CD8-positive, alpha-beta memory T cell (primary cell): Measurements from ENCODE around the gene AKAP6. TPM values are rescaled to one million over a fixed set of nuclear protein-coding genes. Genes with fewer than 3 reads are reported as not detected.
"Not testable (repeated sequence)": the region's sequence is repeated elsewhere in the genome, so short reads cannot be mapped to it uniquely, and the experiment has no call there.

Experiments used
- CTCF ChIA-PET: fragments of 350-600 bp; sonication (Branson Sonifier 250); formaldehyde crosslinking; loops from one replicate; lab custom pipeline; 2021; ENCODE audit warnings: antibody characterized with exemption; lab: Charles Lee
- POLR2A ChIA-PET: fragments of 350-600 bp; sonication (Branson Sonifier 250); formaldehyde crosslinking; loops from one replicate; lab custom pipeline; 2021; ENCODE audit warnings: antibody characterized with exemption; lab: Charles Lee
- DNase-seq, 5 donors: peaks; one replicate each; pipeline versions ENCODE4 v3.0.0 to v3.0.0-alpha.2; 2020 to 2022; ENCODE audit warnings: mixed read lengths in 1 of 5
- H3K27ac ChIP-seq: one replicate; pipeline ENCODE4 v1.7.0; 2013; ENCODE audit warnings: low read depth, mild to moderate bottlenecking, low read length, moderate library complexity
- H3K27me3 ChIP-seq: 2 replicates; pipeline ENCODE4 v1.7.0; 2013; ENCODE audit warnings: low read length, mild to moderate bottlenecking; ENCODE audit not compliant: insufficient read depth, poor library complexity, severe bottlenecking
- H3K36me3 ChIP-seq: 2 replicates; pipeline ENCODE4 v1.7.0; 2013; ENCODE audit warnings: mild to moderate bottlenecking, low read length, moderate library complexity; ENCODE audit not compliant: insufficient read depth
- H3K4me1 ChIP-seq: 2 replicates; pipeline ENCODE4 v1.7.0; 2013; ENCODE audit warnings: mild to moderate bottlenecking, low read length, moderate library complexity; ENCODE audit not compliant: insufficient read depth
- H3K4me3 ChIP-seq: 2 replicates; pipeline ENCODE4 v1.7.0; 2013; ENCODE audit warnings: mild to moderate bottlenecking, low read length
- H3K9me3 ChIP-seq: 2 replicates; pipeline ENCODE4 v1.7.0; 2013; ENCODE audit warnings: mild to moderate bottlenecking, low read length
- H3K27ac Mint-ChIP-seq, 8 donors: one replicate each; pipeline ENCODE4 v1.8.0; 2020 to 2021; ENCODE audit warnings: mixed read lengths in 8 of 8, mild to moderate bottlenecking in 6 of 8, inconsistent platforms in 3 of 8, moderate library complexity in 3 of 8
- H3K27me3 Mint-ChIP-seq, 2 donors: one replicate each; pipeline ENCODE4 v1.8.0; 2020 to 2021; ENCODE audit warnings: mixed read lengths in 2 of 2, mild to moderate bottlenecking in 1 of 2, moderate library complexity in 1 of 2
- H3K36me3 Mint-ChIP-seq, 3 donors: one replicate each; pipeline ENCODE4 v1.8.0; 2020 to 2021; ENCODE audit warnings: mixed read lengths in 3 of 3, inconsistent platforms in 1 of 3, mild to moderate bottlenecking in 1 of 3
- H3K4me1 Mint-ChIP-seq, 3 donors: one replicate each; pipeline ENCODE4 v1.8.0; 2020 to 2021; ENCODE audit warnings: mixed read lengths in 3 of 3, inconsistent platforms in 1 of 3, mild to moderate bottlenecking in 1 of 3
- H3K4me3 Mint-ChIP-seq, 7 donors: one replicate each; pipeline ENCODE4 v1.8.0; 2020 to 2021; ENCODE audit warnings: mixed read lengths in 7 of 7, mild to moderate bottlenecking in 6 of 7, moderate library complexity in 4 of 7, inconsistent platforms in 2 of 7
- H3K9me3 Mint-ChIP-seq, 5 donors: one replicate each; pipeline ENCODE4 v1.8.0; 2020 to 2022; ENCODE audit warnings: mixed read lengths in 5 of 5, mild to moderate bottlenecking in 3 of 5, moderate library complexity in 2 of 5, inconsistent platforms in 1 of 5
- polyA plus RNA-seq: library from polyadenylated mRNA; unstranded; fragments of 300-500 nt; fragmentation: Illumina TruSeq; gene quantifications from one replicate; pipeline ENCODE4 v1.2.3, GENCODE V29; 2021
- total RNA-seq, 2 experiments: library from RNA; stranded (reverse); gene quantifications; one replicate each; pipeline ENCODE4 v1.2.3, GENCODE V29; 2021

Gene AKAP6
- total and polyA plus RNA-seq, 3 experiments from 2014 or later, result 0.49 to 1.5 (median 1.4) TPM

DNA sequence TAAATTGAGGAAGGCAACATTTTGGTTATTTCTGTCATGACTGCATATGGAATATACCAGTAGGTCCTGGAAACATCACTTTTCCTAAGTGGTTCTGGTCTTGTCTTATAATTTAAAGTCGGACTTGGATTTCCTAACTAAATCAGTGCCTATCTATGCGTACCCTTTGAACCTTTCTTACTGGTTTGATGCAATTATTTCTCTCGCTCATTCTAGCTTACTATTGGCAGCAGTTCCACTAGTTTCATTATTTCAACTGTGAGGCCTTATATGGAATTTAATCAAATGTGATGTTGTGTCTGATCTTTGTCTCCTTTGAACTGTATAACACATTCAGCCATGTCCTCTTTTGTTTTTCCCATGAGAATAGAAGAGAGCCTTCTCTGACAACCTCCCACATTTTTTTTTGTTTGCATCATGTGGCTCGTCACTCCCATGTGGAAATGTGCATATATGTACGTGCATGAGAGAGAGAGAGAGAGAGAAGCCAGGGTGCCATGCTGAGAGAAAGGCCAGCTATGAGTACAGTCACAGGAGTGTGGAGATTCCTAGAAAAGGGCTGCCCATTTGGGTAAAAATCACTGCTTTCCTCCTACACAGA is 48.0 kb downstream of the AKAP6 start:
- Mint-ChIP-seq H3K27me3 (peaks cover 6% of the 10 kb centered on the region in 2 donors), H3K4me1 (no peaks in the 10 kb centered on the region), H3K4me3 (no peak overlapping the region), H3K27ac (no peak overlapping the region), H3K36me3 (no peaks in the 10 kb centered on the region), H3K9me3 (peaks cover 0 to 2% (median 0%) of the 10 kb centered on the region in 5 donors)
- Histone ChIP-seq H3K36me3 (no peaks in the 10 kb centered on the region), H3K27ac (no peak overlapping the region), H3K9me3 (no peaks in the 10 kb centered on the region), H3K27me3 (no peaks in the 10 kb centered on the region), H3K4me3 (no peak overlapping the region), H3K4me1 (no peaks in the 10 kb centered on the region)
- CTCF ChIA-PET, result no interaction called here
- POLR2A ChIA-PET, result no interaction called here
- DNase-seq, result no peak

DNA sequence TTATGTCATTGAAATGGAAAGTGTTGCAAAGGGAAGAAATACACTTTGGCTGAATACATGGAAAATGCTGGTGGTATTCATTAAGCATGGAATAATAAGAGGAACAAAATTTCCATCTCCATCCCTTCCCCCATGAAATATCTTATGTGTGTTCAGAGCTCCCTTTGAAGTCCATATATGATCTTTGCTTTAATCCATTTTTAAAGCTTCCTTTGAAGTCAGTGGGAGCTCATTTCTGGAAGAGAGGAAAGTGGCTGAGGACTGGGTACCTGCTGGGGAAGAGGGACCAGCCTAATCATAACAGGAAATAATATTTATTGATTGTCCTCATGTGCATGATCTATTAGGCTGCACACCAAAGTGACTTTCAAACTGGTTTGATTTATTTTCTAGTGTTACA is 49.2 kb downstream of the AKAP6 start:
- no peak overlapping the region for H3K27ac Mint-ChIP-seq
- CTCF ChIA-PET, result no interaction called here
- Histone ChIP-seq H3K36me3 (no peaks in the 10 kb centered on the region), H3K9me3 (no peaks in the 10 kb centered on the region), H3K4me1 (no peaks in the 10 kb centered on the region), H3K27me3 (no peaks in the 10 kb centered on the region), H3K4me3 (no peak overlapping the region), H3K27ac (no peak overlapping the region)
- H3K4me3 Mint-ChIP-seq, result no peak overlapping the region
- POLR2A ChIA-PET, result no interaction called here
- no peak for DNase-seq
- H3K9me3 Mint-ChIP-seq, result peaks cover 0 to 2% (median 0%) of the 10 kb centered on the region in 5 donors
- H3K36me3 Mint-ChIP-seq, result no peaks in the 10 kb centered on the region
- no peaks in the 10 kb centered on the region for H3K4me1 Mint-ChIP-seq
- peaks cover 4 to 6% of the 10 kb centered on the region in 2 donors for H3K27me3 Mint-ChIP-seq

DNA sequence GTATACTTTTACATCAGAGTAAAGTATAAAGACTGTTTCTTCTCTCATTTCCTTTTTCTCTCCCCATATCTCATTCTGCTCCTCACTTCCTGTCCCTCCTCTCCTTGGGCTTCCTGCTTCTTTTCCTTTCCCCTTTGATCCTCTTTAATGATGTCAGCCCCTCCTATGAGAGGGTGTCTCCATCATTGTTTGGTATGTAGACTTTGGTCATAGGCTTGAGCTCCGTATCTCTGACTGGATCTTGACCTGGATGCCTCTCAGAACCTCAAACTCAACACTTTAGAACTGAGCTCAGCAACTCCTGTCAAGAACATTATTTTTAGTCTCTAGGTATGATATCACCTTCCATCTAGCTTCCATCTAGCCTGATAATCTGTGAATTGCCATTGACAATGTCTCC is 50.3 kb downstream of the AKAP6 start:
- no peak overlapping the region for H3K4me3 Mint-ChIP-seq
- no peaks in the 10 kb centered on the region for H3K4me1 Mint-ChIP-seq
- DNase-seq, result no peak
- Histone ChIP-seq H3K27me3 (no peaks in the 10 kb centered on the region), H3K27ac (no peak overlapping the region), H3K4me3 (no peak overlapping the region), H3K9me3 (no peaks in the 10 kb centered on the region), H3K4me1 (no peaks in the 10 kb centered on the region), H3K36me3 (no peaks in the 10 kb centered on the region)
- peaks cover 4 to 6% of the 10 kb centered on the region in 2 donors for H3K27me3 Mint-ChIP-seq
- peaks cover 0 to 2% (median 0%) of the 10 kb centered on the region in 5 donors for H3K9me3 Mint-ChIP-seq
- POLR2A ChIA-PET, result no interaction called here
- H3K27ac Mint-ChIP-seq, result peak overlapping the region in 1 of 8 donors; percentile 23
- CTCF ChIA-PET, result no interaction called here
- H3K36me3 Mint-ChIP-seq, result no peaks in the 10 kb centered on the region

DNA sequence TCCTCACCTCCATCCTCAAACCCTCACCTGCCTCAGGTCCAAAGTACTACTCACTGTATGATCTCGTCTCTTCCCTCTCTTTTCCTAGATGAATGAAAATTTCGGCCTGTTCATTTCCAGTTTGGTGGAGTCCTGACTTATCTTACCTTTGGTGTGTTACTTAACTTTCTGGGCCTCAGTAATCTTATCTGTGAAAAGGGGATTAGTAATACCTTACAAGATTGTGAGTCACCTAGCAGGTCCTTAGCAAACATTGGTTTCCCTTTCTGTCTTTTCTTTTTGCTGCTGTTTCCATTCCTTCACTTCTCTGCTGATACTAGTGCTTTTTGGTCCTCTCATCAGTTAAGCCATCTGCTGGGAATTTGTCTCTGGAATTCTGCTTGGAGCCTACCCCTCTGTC is 52.8 kb downstream of the AKAP6 start:
- ChIA-PET CTCF (no interaction called here), POLR2A (no interaction called here)
- no peaks in the 10 kb centered on the region for H3K27me3 ChIP-seq
- H3K27ac Mint-ChIP-seq, result no peak overlapping the region
- no peak overlapping the region for H3K4me3 Mint-ChIP-seq
- H3K9me3 Mint-ChIP-seq, result peaks cover 0 to 2% (median 0%) of the 10 kb centered on the region in 5 donors
- H3K36me3 ChIP-seq, result no peaks in the 10 kb centered on the region
- H3K4me3 ChIP-seq, result no peak overlapping the region
- no peaks in the 10 kb centered on the region for H3K4me1 Mint-ChIP-seq
- no peaks in the 10 kb centered on the region for H3K36me3 Mint-ChIP-seq
- no peaks in the 10 kb centered on the region for H3K9me3 ChIP-seq
- H3K27ac ChIP-seq, result no peak overlapping the region
- no peaks in the 10 kb centered on the region for H3K4me1 ChIP-seq
- peaks cover 4 to 6% of the 10 kb centered on the region in 2 donors for H3K27me3 Mint-ChIP-seq
- no peak for DNase-seq

DNA sequence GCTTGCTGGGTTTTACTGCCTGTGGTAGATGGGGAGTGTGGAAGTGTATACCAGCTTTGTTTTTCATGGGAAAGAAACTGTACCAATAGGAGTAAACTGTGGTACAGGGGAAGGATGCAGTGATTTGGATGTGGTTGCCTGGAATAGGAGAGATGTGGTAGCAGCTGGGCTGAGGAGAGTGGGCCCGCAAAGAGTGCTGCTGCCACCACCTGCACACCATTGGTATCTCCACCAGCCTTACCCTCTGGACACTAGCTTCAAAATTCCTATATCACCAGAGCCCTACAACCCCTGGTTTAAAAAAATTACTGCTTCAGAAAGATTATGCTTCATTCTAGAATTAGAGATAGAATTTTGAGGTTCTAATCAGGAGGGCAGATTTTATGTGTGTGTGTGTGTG is 53.6 kb downstream of the AKAP6 start:
- Mint-ChIP-seq H3K27ac (no peak overlapping the region), H3K9me3 (peaks cover 0 to 4% (median under 1%) of the 10 kb centered on the region in 5 donors), H3K27me3 (peaks cover 3 to 4% of the 10 kb centered on the region in 2 donors), H3K4me3 (no peak overlapping the region), H3K4me1 (no peaks in the 10 kb centered on the region), H3K36me3 (no peaks in the 10 kb centered on the region)
- DNase-seq, result no peak
- no peaks in the 10 kb centered on the region for H3K4me1 ChIP-seq
- no peaks in the 10 kb centered on the region for H3K27me3 ChIP-seq
- CTCF ChIA-PET, result no interaction called here
- H3K27ac ChIP-seq, result no peak overlapping the region
- no peak overlapping the region for H3K4me3 ChIP-seq
- H3K9me3 ChIP-seq, result no peaks in the 10 kb centered on the region
- POLR2A ChIA-PET, result no interaction called here
- no peaks in the 10 kb centered on the region for H3K36me3 ChIP-seq

DNA sequence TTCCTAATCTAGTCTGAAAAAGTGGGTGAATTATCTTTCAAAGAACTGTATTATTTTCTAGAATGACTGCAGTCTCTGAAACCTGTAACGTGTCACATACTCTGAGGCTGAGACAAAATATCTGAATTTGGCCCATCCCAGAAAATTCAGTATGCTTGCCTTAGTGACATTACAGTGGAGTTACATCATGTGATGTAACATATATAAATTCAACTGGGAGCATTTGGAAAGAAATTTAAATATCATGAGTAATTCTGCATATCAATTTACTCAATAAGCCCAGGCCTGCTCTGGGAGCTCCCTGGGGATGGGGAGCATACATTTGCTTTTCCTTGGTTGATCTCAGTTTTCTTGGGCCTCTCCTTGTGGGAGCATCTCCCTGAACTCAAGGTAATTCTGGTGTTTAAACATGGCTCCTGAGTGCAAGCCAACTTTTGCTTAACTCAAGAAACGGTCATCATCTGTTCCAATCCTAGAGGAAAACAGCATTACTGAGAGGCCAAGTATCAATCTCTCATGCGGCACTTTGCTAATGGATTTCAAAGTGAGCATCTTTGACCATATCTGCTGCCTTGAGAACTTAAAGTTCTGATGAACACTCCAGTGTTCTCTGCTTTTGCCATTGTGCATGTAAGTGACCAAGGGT is 54.4 kb downstream of the AKAP6 start:
- H3K27ac ChIP-seq, result no peak overlapping the region
- DNase-seq, result no peak
- H3K9me3 ChIP-seq, result no peaks in the 10 kb centered on the region
- H3K4me1 ChIP-seq, result no peaks in the 10 kb centered on the region
- Mint-ChIP-seq H3K36me3 (no peaks in the 10 kb centered on the region), H3K27ac (no peak overlapping the region), H3K4me1 (no peaks in the 10 kb centered on the region), H3K9me3 (peaks cover 0 to 4% (median 2%) of the 10 kb centered on the region in 5 donors), H3K4me3 (no peak overlapping the region), H3K27me3 (peaks cover 3 to 4% of the 10 kb centered on the region in 2 donors)
- H3K27me3 ChIP-seq, result no peaks in the 10 kb centered on the region
- ChIA-PET CTCF (no interaction called here), POLR2A (no interaction called here)
- no peak overlapping the region for H3K4me3 ChIP-seq
- H3K36me3 ChIP-seq, result no peaks in the 10 kb centered on the region

DNA sequence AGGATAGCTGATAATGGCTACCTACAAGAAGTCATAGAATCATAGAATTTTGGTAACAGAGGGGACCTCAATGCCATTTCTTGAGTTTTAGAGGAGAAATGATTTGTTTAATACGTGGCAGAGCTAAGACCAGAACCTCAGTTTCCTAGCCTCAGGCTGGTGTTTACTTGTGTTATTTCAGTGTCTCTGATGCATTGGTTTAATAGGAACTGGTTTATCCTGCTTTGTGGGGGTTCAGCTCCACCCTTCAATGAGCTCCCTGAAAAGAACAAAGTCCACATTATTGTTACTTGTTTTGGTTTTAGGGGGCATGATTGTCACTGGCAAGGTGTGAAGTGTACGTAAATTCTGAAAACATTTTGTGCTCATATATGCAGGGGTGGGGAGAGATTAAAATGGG is 55.4 kb downstream of the AKAP6 start:
- peaks cover 2 to 8% (median 4%) of the 10 kb centered on the region in 5 donors for H3K9me3 Mint-ChIP-seq
- no peaks in the 10 kb centered on the region for H3K4me1 Mint-ChIP-seq
- Histone ChIP-seq H3K4me1 (no peaks in the 10 kb centered on the region), H3K27me3 (no peaks in the 10 kb centered on the region), H3K27ac (no peak overlapping the region), H3K9me3 (no peaks in the 10 kb centered on the region), H3K4me3 (no peak overlapping the region), H3K36me3 (no peaks in the 10 kb centered on the region)
- H3K27ac Mint-ChIP-seq, result no peak overlapping the region
- POLR2A ChIA-PET, result no interaction called here
- H3K4me3 Mint-ChIP-seq, result no peak overlapping the region
- H3K36me3 Mint-ChIP-seq, result no peaks in the 10 kb centered on the region
- H3K27me3 Mint-ChIP-seq, result peaks cover 4 to 8% of the 10 kb centered on the region in 2 donors
- CTCF ChIA-PET, result no interaction called here
- no peak for DNase-seq

DNA sequence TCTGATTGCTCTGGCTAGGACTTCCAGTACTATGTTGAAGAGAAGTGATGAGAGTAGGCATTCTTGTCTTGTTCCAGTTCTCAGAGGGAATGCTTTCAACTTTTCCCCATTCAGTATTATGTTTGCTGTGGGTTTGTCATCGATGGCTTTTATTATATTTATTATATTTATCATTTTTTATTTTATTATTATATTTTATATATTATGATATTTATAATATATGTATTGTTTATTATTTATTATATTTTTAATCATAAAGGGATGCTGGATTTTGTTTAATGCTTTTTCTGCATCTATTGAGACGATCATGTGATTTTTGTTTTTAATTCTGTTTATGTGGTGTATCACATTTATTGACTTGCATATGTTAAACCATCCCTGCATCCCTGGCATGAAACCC is 58.2 kb downstream of the AKAP6 start:
- POLR2A ChIA-PET, CTCF ChIA-PET, H3K4me3 Mint-ChIP-seq: not testable (repeated sequence)

More for the DNA sequence above, 58.2 kb downstream of the AKAP6 start:
- not testable (repeated sequence) for DNase-seq, H3K27ac Mint-ChIP-seq, H3K9me3 ChIP-seq, H3K4me1 ChIP-seq, H3K36me3 Mint-ChIP-seq, H3K27ac ChIP-seq, H3K27me3 ChIP-seq, H3K4me1 Mint-ChIP-seq, H3K36me3 ChIP-seq, H3K4me3 ChIP-seq
- Mint-ChIP-seq H3K9me3 (peaks cover 9 to 14% (median 10%) of the 10 kb centered on the region in 5 donors), H3K27me3 (peaks cover 1 to 14% of the 10 kb centered on the region in 2 donors)
